ENCODE data around the gene TRIM31. TPM values are rescaled to one million over a fixed set of nuclear protein-coding genes. Genes with fewer than 3 reads are reported as not detected.
"Not testable (repeated sequence)": the region's sequence is repeated elsewhere in the genome, so short reads cannot be mapped to it uniquely, and the experiment has no call there.

TRIM31 gene
- total RNA-seq, 1 experiment from 2014 or later: not detected

- no peak for DNase-seq (ENCODE audit: extremely low read depth, low read depth)
Measured at GRCh38 chr6:30149858-30150550, 37.1 kb upstream of the TRIM31 start.

DNA sequence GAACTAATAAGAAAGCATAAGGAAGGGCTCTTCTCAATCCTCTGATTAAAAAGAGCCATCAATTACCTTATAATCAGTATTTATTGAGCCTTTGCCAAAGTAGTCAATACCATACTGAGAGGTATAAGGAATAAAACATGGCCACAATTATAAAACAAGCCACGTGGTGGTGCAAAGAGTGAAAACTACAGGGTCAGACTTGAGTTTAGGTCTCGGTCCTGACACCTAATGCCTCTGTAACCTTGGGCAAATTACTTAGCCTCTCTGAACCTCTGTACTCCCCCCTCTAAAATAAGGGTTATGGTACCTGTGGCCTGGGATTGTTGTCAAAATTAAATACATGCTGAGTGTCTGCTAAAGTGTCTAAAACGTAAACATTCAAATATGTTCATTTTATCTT lies 36.3 kb upstream of the TRIM31 start:
- no peak for DNase-seq (ENCODE audit: extremely low read depth, low read depth)

DNA sequence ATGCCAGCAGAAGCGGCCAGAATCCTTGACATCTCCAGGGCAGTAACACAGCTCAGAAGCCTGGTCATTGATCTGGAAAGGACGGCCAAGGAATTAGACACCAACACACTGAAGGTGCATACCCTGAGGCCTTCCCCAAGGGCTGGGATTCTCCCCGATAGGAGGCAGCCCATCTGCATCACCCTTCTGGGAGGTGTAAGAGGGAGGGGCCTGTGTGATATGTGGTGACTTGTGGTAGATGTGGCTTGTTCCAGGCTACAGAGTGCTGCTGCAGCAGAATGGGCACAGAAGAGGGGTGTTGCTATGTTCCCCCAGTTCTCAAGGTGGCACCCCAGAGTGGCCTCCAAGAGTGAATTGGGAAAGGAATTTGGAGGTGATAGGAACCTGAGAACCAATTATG lies 34.2 kb upstream of the TRIM31 start:
- DNase-seq (ENCODE audit: extremely low read depth, low read depth): no peak

- DNase-seq (ENCODE audit: extremely low read depth, low read depth): no peak
Measured at GRCh38 chr6:30145818-30146217, 32.9 kb upstream of the TRIM31 start.

GRCh38 chr6:30144811-30145210 lies 31.9 kb upstream of the TRIM31 start:
- DNase-seq (ENCODE audit: extremely low read depth, low read depth): no peak

DNA sequence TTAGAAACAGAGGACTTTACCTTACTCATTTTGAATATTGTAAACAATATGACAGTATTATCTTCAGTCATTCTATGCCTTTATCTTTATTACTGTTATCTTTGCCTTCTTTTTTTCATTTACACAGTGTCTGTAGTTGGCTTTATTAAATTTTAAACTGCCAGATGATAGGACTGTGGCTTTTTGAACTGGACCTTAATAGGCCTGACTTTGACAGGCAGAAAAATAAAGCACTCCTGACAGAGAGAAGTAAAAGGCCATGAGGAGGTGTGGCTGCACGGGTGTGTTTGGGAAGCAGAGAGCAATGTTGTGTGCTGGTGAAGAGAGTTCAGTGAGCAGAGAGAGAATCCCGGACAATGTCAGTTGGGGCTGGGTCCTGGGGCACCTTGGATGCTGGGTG lies 30.9 kb upstream of the TRIM31 start:
- no peak for DNase-seq (ENCODE audit: extremely low read depth, low read depth)

DNA sequence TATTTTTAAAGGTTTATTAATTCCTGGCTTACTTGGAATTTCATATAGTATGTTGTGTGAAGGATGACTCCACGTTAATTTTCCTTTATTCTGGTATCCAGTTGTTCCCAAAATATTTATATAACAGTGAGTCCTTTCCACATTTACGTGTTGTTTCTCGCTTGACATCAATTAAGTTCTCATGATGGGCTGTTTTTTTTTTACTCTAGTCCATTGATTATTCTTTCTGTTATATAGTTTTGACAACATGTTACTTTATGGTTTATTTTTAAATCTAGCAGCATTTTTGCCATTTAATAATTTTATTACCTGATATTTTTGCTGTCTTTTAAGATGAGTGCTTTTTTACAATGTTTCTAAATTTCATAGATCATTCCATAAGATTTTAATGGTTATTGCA lies 29.8 kb upstream of the TRIM31 start:
- DNase-seq (ENCODE audit: extremely low read depth, low read depth): no peak

DNA sequence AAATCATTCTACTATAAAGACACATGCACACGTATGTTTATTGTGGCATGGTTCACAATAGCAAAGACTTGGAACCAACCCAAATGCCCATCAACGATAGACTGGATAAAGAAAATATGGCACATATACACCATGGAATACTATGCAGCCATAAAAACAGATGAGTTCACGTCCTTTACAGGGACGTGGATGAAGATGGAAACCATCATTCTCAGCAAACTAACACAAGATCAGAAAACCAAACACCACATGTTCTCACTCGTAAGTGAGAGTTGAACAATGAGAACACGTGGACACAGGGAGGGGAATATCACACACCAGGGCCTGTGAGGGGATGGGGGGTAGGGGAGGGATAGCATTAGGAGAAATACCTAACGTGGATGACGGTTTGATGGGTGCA lies 27.4 kb upstream of the TRIM31 start:
- DNase-seq (ENCODE audit: extremely low read depth, low read depth): not testable (repeated sequence)

DNA sequence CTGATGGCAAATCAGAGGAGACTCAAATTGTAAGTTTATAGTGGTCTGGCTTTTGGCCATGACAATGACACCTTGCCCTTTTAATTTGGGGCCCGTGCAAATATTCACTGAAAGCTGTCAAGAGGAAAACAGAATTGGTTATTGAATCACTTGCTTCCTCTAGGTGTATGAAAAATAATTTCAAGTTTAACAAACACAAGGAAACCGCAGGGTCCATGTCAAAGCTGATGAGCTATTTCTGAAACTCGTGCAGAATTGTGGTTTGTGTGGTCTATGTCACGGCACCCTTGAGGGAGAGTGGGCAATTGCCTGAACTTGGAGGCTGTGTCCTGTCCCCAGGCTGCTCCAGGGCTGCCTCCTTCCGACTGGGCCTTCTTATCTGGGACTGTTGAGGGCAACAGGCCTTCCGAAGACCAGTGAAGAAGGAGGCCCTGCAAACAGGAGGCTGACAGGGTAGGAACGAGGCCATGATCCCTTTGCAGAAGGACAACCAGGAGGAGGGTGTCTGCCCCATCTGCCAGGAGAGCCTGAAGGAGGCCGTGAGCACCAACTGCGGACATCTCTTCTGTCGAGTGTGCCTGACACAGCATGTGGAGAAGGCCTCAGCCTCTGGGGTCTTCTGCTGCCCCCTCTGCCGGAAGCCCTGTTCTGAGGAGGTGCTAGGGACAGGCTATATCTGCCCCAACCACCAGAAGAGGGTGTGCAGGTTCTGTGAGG lies 23.8 kb upstream of the TRIM31 start:
- DNase-seq (ENCODE audit: extremely low read depth, low read depth): no peak

DNA sequence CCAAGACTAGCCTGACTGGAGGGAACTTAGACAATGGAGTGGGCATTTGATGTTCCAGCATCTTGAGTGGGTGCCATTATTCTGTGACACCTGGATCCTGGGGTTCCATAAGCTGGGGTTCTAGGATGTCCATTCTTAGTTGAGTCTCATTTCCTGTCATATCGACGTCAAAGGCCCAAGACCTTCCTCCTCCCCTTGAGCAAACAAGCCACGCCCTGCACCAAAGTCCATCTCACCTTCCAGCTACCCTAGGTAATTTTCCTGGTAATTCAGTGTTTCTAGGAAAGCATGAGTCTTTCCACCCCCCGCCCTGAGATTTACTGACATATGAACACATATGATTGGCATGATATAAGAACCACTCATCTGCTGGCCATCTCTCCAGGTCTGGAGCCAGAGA lies 22.9 kb upstream of the TRIM31 start, which contains the start of gene TRIM40:
Gene TRIM40, plus strand, starts transcription at position 384 of the 400 bp plus-strand sequence. CDS start 897 bp downstream, outside the sequence.
- DNase-seq (ENCODE audit: extremely low read depth, low read depth): no peak

GRCh38 chr6:30135147-30135546 lies 22.3 kb upstream of the TRIM31 start:
- DNase-seq (ENCODE audit: extremely low read depth, low read depth): no peak

GRCh38 chr6:30131947-30132497 lies 19.1 kb upstream of the TRIM31 start:
- DNase-seq (ENCODE audit: extremely low read depth, low read depth): no peak

GRCh38 chr6:30130887-30131862 lies 18.3 kb upstream of the TRIM31 start:
- DNase-seq (ENCODE audit: extremely low read depth, low read depth): peak; percentile 74

DNA sequence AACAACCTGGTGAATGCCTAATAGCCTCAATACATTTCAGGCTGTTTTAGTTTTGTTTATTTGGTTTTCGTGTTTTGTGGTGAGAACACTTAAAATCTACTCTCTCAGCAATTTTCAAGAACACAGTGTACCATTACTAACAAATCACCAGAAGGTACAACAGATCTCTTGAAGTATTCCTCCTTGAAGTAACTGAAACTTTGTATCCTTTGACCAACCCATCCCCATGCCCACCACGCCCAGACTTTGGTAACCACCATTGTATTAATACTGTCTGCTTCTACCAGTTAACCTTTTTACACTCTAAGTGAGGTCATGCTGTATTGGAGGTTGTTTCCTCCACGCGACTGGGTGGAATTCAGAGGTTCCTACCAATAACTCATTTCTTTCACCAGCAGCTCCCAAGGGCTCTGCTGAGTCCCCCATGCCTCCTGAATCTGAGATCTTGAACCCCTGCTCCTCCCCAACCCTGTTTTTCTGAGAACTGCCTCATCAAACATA lies 17.3 kb upstream of the TRIM31 start:
- DNase-seq (ENCODE audit: extremely low read depth, low read depth): no peak

- no peak for DNase-seq (ENCODE audit: extremely low read depth, low read depth)
Measured at GRCh38 chr6:30129265-30130178, 16.6 kb upstream of the TRIM31 start.

DNA sequence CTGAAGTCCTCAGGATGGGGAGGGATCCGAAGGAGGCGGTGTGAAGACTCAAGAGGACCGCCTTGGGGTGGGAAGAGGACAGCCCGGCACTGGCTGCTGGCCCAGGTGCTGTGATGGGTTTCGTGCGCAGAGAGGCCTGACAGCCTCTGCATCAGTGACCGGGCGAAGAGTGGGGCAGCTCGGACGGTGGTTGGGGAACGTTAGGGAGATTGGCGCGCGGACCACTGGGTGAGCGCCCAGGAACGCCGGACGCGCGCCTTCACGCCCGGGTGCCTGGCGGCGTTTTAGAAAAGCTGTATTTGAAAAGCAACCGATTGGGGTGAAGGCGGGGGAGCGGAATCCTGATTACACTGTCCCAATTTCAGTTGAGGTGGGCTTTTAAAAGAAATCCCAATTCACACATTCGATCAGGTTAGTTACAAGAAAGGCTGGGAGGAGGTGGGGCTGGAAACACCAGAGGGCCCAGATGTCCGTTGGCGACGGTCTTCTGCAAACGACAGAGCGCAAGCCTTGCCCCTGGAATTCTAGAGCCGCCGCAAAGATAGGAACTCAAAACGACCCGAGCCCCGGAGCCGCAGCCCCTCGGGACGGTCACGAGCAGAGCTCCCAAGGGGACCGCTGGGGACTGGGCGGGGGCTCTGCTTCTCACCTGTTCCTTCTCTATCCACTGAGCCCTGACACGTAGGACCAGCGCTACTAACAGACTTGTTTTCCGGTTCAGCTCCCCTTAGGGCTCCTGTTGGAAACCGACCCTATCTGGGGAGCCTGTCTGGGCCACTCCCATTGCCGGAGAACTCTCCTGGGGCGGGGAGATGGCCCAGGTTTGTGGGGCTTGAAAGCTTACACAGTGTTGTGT lies 14.6 kb upstream of the TRIM31 start:
- no peak for DNase-seq (ENCODE audit: extremely low read depth, low read depth)

DNA sequence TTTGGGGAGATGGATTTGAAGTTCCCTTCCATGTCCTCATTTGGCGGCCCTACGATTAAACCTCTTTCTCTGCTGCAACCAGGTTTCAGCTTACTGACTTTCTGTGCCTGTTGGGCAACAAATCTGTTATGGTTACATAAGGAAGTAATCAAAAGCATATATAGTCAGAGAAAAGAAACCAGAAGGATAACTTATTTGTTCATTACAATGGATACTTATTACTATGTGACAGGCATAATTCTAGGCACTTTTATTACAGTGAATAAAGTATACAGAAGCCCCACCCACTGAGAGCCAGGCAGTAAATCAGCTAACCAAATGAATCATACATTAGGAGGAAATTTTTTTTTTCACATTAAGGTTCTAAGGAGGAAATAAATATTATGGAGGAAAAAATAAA lies 9.6 kb upstream of the TRIM31 start:
- DNase-seq (ENCODE audit: extremely low read depth, low read depth): no peak
